NCI-H1930 (cell line): ENCODE data around the gene HECTD3.
A peak's percentile ranks its signal among the peaks of the same experiment; 100 is the strongest.
"Not testable (repeated sequence)": the region's sequence is repeated elsewhere in the genome, so short reads cannot be mapped to it uniquely, and the experiment has no call there.

Experiments
- DNase-seq, 2 experiments: peaks; one replicate each; lab custom pipeline; 2025; lab: John Stamatoyannopoulos, UW

The HECTD3 gene

DNA sequence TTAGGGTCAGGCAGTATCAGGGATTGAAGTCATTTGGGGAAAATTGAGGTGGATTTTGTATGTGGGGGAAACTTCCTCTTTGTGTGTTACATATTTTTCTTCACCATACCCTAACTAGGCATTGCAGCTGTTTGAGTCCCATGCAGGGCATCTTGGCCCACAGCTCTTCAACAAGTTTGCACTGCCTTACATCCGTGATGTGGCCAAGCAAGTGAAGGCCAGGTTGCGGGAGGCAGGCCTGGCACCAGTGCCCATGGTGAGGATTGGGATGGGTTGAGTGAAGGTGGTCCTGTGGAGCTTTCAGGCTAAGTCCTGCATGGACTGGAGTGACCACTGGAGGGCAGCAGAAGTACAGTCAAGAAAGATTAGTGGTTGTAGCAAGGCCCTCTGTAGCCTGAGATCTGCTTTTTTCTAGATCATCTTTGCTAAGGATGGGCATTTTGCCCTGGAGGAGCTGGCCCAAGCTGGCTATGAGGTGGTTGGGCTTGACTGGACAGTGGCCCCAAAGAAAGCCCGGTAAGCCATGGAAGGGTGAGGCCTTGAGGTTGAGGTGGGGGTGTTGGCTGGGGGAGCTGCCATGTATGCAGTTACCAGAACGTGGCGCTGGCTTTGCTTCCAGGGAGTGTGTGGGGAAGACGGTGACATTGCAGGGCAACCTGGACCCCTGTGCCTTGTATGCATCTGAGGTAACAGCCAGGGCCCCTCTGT lies 3.4 kb upstream of the HECTD3 start:
- peak; percentile 37 to 74 for DNase-seq

DNA sequence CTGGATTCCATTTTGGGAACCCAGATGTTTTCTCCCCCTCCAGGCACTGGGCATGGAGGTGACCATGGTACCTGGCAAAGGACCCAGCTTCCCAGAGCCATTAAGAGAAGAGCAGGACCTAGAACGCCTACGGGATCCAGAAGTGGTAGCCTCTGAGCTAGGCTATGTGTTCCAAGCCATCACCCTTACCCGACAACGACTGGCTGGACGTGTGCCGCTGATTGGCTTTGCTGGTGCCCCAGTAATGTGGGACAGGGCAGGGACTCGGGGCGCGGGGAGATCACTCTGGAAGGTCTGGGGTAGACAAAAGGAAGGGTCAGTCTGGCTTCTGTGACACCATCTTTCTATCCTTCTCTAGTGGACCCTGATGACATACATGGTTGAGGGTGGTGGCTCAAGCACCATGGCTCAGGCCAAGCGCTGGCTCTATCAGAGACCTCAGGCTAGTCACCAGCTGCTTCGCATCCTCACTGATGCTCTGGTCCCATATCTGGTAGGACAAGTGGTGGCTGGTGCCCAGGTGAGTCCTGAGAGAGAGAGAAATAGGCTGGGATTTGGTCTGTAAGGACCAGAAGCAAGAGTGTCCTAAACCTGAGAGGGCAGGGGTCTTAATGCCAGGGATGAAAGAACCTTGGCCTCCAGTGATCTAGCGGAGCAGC lies 2.6 kb upstream of the HECTD3 start:
- DNase-seq, result no peak

DNA sequence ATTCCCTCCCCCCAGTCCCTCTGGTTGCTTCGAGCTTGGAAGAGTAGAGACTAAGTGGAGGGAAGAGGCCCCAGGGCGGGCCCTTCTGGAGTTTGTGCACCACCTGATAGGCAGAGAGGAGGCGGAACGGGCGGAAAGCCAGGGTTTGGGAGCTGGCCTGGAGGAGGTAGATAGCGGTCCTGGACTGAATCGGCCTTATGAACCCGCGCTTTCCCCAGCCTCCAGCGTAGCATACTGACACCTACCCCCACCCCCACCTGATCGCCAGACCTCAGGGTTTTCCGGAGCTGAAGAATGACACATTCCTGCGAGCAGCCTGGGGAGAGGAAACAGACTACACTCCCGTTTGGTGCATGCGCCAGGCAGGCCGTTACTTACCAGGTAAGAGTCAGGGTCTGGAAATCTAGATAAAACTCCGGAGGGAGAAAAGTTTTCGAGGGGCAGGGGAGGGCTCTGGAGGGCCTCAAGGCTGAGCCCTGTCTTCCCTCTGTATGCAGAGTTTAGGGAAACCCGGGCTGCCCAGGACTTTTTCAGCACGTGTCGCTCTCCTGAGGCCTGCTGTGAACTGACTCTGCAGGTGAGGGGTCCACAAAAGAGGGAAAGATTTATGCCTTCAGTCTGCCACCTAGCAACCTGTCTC lies 1.6 kb upstream of the HECTD3 start:
- DNase-seq, result no peak

GRCh38 chr1:45011837-45012638 lies 914 bp upstream of the HECTD3 start, which contains the start of gene UROD:
TSS of gene UROD (plus strand) at chr1:45012254. CDS start at chr1:45012266, 12 bp downstream.
- peak; percentile 88 to 89 for DNase-seq

DNA sequence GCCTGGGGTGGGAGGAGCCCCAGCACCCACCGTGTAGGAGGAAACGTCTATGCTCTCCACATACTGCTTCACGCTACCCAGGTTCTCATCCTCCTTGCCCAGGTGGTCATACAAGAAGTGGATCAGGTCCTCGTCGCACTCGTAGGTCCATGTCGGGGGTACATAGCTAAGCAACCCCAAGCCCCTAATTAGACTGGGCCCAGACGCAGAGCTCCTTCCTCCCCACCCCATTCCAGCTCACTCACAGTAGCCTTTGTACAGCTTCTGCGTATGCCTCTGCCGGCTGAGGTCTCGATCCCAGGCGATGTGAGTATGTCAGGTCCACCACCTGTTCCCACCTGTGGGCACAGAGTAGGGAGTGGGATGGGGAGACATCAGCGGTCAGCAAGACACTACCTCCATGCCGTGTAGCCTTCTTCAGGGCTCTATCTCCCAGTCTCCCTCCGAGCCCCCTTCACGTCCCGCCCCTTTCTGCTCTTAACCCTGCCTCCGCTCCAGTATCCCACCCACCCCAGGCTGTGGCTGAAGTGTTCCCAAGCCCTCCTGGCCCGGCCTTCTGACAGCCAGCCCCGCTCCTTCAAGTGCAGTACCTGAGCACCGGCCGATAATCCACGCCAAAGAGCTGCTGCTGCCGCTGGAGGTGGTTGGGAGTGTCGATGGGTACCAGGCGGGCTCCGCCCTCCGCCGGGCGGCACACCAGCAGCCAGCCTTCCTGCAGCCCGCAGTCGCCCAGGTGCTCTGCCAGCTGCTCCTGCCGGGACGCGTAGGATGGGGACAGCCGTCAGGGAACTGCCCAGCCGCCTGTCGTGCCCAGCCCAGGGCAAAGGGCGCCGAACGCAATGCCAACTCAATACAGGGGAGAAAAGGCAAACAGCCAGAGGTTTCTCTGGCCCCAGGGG lies 919 bp downstream of the HECTD3 start:
- DNase-seq, result no peak

DNA sequence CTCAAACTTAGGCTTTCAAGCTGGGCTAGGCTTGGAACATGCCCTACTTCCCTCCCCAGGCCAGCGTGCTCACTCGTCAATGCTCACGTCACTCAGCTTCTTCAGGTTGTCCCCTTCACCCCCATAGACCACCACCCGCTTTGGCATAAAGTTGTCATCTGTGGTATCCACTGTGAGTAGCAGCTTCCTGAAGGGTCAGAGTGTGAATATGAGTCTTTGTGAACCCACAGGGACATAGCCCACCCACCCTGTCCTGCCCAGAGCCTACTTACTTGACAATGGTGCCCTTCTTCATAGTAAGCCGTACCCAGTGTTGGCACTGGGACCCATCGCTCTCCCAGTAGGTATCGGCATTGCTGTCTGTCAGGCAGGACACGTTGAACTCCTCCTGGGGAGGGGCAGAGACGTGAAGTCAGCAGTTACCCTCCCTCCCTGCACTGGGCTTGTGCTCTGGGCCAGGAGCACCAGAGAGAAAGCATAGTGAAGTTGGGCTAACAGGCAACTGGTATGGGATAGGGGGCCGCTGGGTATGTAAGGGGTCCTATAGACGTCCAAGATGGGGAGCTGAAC lies 1.7 kb downstream of the HECTD3 start:
- DNase-seq, result no peak

GRCh38 chr1:45008516-45008915 lies 2.6 kb downstream of the HECTD3 start:
- DNase-seq, result no peak

DNA sequence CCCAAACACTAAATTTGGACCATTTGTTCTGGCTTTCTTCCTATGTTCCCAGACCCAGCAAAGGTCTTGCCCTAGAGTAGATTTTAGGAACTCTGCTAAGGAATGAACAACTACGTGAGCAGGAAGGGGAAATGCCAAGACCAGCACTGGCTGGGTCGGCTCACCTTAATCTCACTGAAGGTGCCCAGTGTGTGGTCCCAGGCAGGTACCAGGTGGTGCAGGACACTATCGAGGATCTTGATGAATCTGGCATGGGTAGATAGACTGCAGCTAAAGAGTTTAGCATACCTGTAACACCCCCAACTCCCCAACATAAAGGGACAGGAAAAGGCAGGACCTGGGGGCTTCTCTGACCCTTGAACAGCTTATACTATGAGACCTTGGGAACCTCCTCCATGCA lies 3.0 kb downstream of the HECTD3 start:
- DNase-seq, result no peak

DNA sequence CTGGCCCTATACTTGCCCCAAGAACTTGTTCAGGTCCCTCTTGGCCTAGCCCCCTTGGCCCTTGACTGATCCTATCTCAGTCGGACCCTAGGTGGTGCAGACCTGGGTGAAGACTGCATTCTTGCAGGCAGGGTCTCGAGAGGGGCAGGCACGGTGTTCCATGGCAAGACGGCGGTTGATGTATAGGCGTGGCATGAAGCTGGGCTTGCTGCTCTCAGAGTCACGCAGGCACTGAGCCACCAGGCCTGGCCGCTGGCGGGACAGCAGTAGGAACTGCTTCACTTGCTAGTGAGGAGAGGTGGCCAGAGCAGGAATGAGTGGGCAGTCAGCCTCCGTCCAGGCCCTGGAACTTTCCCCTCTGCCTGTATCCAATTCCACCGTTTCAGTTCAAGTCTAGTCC lies 3.8 kb downstream of the HECTD3 start:
- no peak for DNase-seq

- DNase-seq, result no peak
Observed at GRCh38 chr1:45005761-45006160, 5.4 kb downstream of the HECTD3 start.

GRCh38 chr1:45004281-45004920 lies 6.7 kb downstream of the HECTD3 start:
- DNase-seq, result no peak

GRCh38 chr1:45003741-45004140 lies 7.4 kb downstream of the HECTD3 start:
- DNase-seq, result no peak

DNA sequence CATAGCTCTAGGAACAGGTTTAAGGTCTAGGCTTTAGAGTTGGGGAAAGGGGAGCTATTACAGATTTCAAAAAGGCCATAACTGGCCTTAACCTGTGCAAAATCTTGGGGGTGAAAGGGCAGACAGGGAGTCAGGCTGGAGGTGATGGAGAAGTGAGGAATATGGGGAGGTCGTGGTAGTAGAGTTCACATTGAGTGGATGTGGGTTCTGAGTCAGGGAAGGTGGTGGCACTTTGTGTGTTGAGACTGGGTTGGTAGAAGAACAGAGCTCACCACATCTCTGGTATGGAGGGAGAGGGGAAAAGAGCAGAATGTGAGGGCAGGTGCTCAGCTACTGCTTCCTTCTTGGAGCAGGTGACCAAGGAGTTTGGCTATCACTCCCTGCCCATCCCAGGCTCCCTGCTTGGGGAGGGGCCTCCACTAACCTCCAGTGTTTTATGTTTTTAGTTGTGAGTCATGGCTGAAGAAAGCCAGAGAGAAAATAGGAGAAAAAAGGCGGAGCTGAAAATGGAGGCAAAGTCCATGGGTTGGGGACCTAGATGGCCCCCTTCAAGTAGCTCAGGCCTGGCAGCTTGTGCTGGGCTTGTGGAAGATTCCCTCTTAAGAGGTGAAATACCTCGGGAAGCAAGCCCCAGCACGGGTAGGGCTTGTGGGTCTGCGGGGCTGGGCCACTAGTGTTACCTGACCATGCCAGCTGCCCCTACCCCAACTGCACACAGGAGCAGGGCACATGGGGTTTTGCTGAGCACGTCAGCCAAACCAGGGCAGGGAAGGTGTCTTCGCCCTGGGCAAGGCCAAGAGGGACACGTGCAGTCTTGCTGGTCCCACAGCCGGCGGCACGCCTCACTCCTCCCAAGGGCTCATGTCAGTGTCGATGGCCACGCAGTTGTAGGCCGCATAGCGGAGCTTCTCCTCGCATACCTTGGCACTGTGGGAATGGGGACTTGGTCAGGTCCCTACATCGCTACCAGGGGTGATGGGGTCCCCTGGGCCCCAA lies 8.2 kb downstream of the HECTD3 start:
- no peak for DNase-seq

- DNase-seq, result not testable (repeated sequence)
Observed at GRCh38 chr1:45001576-45001975, 9.5 kb downstream of the HECTD3 start.

DNA sequence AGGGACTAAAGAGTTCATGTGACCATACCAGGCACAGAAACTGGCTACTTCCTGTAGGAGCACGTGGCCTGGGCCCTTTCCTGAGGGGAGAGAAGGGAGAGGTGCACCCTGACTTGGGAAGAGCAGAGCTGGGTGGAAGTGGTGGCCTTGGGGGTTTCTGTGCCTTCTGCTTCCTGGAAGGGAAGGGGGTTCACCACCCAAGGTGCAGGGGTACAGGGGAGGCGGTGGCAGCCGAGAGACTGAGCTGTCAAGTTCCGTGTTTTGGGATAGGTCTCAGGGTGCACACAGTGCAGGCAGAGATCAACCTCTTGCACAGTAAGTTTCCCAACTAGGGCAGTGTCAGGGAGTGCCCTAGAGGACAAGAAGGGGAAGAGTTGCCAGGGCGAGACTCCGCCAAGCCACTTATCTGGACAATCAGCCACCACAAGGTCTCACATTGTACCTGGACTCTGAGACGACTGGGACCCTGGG lies 10.1 kb downstream of the HECTD3 start:
- no peak for DNase-seq

- no peak for DNase-seq
Observed at GRCh38 chr1:44999232-44999631, 11.9 kb downstream of the HECTD3 start.

DNA sequence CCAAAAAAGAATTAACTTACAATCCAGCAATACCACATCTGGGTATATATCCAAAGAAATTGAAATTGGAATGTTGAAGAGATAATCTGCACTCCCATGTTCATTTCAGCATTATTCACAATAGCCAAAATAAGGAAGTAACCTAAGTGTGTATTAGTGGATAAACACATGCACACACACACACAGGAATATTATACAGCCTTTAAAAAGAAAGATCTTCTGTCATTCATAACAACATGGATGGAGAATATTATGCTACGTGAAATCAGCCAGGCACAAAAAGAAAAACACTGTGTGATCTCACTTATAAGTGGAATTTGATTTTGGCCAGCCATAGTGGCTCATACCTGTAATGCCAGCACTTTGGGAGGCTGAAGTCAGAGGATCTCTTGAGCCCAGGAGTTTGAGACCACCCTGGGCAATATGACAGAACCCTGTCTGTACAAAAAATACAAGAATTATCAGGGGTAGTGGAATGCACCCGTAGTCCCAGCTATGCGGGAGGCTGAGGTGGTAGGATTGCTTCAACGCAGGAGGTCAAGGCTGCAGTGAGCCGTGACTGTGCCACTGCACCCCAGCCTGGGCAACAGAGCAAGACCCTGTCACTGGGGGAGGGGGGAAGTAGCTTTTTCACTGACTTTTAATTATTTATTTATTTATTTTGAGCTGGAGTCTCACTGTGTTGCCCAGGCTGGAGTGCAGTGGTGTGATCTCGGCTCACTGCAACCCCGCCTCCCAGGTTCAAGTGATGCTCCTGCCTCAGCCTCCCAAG lies 15.5 kb downstream of the HECTD3 start:
- DNase-seq, result no peak

DNA sequence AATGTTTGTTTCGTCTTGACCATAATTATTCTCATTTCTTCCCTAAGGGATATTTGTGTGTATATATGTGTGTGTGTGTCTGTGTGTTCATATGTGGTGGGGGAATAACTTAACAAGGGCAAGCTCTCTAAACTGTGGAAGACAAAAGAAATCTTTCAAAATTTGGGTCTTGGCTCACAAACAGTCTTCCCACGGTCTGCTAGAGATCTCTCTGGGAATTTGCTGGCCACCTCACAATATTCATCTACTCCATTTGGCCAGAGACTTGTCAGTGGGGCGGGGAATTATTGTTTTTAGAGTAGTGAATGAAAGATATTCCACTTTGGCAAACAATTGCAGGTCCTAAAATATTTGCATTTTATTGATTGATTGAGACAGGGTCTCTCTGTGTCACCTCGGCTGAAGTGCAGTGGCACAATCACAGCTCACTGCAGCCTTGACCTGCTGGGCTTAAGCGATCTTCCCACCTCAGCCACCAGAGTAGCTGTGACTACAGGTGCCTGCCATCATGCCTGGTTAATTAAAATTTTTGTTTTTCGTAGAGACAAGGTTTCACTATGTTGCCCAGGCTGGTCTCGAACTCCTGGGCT lies 16.7 kb downstream of the HECTD3 start:
- DNase-seq, result no peak
